WTC11 (cell line): Measurements from ENCODE around the gene SDHA. TPM values are rescaled to one million over a fixed set of nuclear protein-coding genes. Genes with fewer than 3 reads are reported as not detected.

Experiments used
- ATAC-seq: fragments of 200-7000 bp; cut with Tn5 transposase; 2 replicates; pipeline ENCODE4 v1.10.0; 2021; ENCODE audit warnings: mild to moderate bottlenecking, moderate library complexity
- CTCF ChIA-PET: fragments of 300-600 bp; sonication (Branson Sonifier 250); formaldehyde crosslinking; loops from one replicate; lab custom pipeline; 2021; ENCODE audit warnings: antibody characterized with exemption; lab: Charles Lee
- POLR2A ChIA-PET: fragments of 350-600 bp; sonication (Branson Sonifier 250); formaldehyde crosslinking; loops from one replicate; lab custom pipeline; 2021; ENCODE audit warnings: antibody characterized with exemption; lab: Charles Lee
- DNase-seq: peaks from one replicate; pipeline ENCODE4 v3.0.0; 2021; ENCODE audit warnings: low spot score
- H3K27ac Mint-ChIP-seq: 2 replicates; pipeline ENCODE4 v1.8.0; 2021; ENCODE audit warnings: mixed read lengths
- H3K27me3 Mint-ChIP-seq: 2 replicates; pipeline ENCODE4 v1.8.0; 2021; ENCODE audit warnings: low read depth, mild to moderate bottlenecking, moderate library complexity, mixed read lengths
- H3K36me3 Mint-ChIP-seq: 2 replicates; pipeline ENCODE4 v1.8.0; 2021; ENCODE audit warnings: mixed read lengths
- H3K4me1 Mint-ChIP-seq: 2 replicates; pipeline ENCODE4 v1.8.0; 2022; ENCODE audit warnings: mixed read lengths
- H3K4me3 Mint-ChIP-seq: 2 replicates; pipeline ENCODE4 v1.8.0; 2021; ENCODE audit warnings: mild to moderate bottlenecking, moderate library complexity, mixed read lengths
- H3K9me3 Mint-ChIP-seq: 2 replicates; pipeline ENCODE4 v1.8.0; 2021; ENCODE audit warnings: mixed read lengths
- ATF1 ChIP-seq: sonication (generic); formaldehyde crosslinking; IDR thresholded peaks from 2 replicates; pipeline ENCODE4 v1.8.1; 2023; ENCODE audit warnings: mild to moderate bottlenecking, moderate library complexity, missing genetic modification reagents
- EMX1 ChIP-seq: fragments of 250-450 bp; sonication (Bioruptor Pico); IDR thresholded peaks from 2 replicates; pipeline ENCODE4 v1.8.0; 2021; ENCODE audit warnings: mild to moderate bottlenecking
- ESRRA ChIP-seq: sonication (generic); formaldehyde crosslinking; IDR thresholded peaks from 2 replicates; pipeline ENCODE4 v1.8.1; 2022; ENCODE audit warnings: mild to moderate bottlenecking, missing genetic modification reagents, borderline replicate concordance
- ETV6 ChIP-seq: sonication (generic); formaldehyde crosslinking; IDR thresholded peaks from 2 replicates; pipeline ENCODE4 v1.8.1; 2022; ENCODE audit warnings: mild to moderate bottlenecking, missing genetic modification reagents
- FOXJ3 ChIP-seq: sonication (generic); formaldehyde crosslinking; IDR thresholded peaks from 2 replicates; pipeline ENCODE4 v1.9.0; 2021; ENCODE audit warnings: missing genetic modification reagents, mild to moderate bottlenecking, borderline replicate concordance
- GABPB1 ChIP-seq: sonication (generic); formaldehyde crosslinking; IDR thresholded peaks from 2 replicates; pipeline ENCODE4 v1.8.1; 2023; ENCODE audit warnings: mild to moderate bottlenecking, missing genetic modification reagents
- GTF2I ChIP-seq: fragments of 250-450 bp; sonication (Bioruptor Pico); conservative IDR thresholded peaks from 2 replicates; pipeline ENCODE4 v1.4.0; 2021; ENCODE audit warnings: mild to moderate bottlenecking
- HMGA2 ChIP-seq: fragments of 250-450 bp; sonication (Bioruptor Pico); IDR thresholded peaks from 2 replicates; pipeline ENCODE4 v1.4.0; 2021; ENCODE audit warnings: mild to moderate bottlenecking, moderate library complexity
- KAT7 ChIP-seq: sonication (generic); formaldehyde crosslinking; IDR thresholded peaks from 2 replicates; pipeline ENCODE4 v1.8.1; 2023; ENCODE audit warnings: missing genetic modification reagents, mild to moderate bottlenecking, borderline replicate concordance
- MYBL2 ChIP-seq: sonication (generic); formaldehyde crosslinking; IDR thresholded peaks from 2 replicates; pipeline ENCODE4 v1.8.1; 2023; ENCODE audit warnings: mild to moderate bottlenecking, moderate library complexity, missing genetic modification reagents
- NR1H2 ChIP-seq: sonication (generic); formaldehyde crosslinking; IDR thresholded peaks from 2 replicates; pipeline ENCODE4 v1.9.0; 2021; ENCODE audit warnings: mild to moderate bottlenecking, moderate library complexity, missing genetic modification reagents
- PRRX2 ChIP-seq: fragments of 250-450 bp; sonication (Bioruptor Pico); IDR thresholded peaks from 2 replicates; pipeline ENCODE4 v1.8.0; 2021; ENCODE audit warnings: mild to moderate bottlenecking
- SMAD4 ChIP-seq: sonication (generic); formaldehyde crosslinking; IDR thresholded peaks from 2 replicates; pipeline ENCODE4 v1.8.0; 2022; ENCODE audit warnings: mild to moderate bottlenecking, missing genetic modification reagents
- TCF7 ChIP-seq: sonication (generic); formaldehyde crosslinking; IDR thresholded peaks from 2 replicates; pipeline ENCODE4 v1.8.0; 2022; ENCODE audit warnings: mild to moderate bottlenecking, low read depth, missing genetic modification reagents, moderate library complexity
- TEAD1 ChIP-seq: sonication (generic); formaldehyde crosslinking; IDR thresholded peaks from 2 replicates; pipeline ENCODE4 v1.8.0; 2022; ENCODE audit warnings: mild to moderate bottlenecking, missing genetic modification reagents
- total RNA-seq: library from RNA; stranded (reverse); gene quantifications from 3 replicates; pipeline ENCODE4 v1.2.3, GENCODE V29; 2021
- TF ChIP-seq, protein P1 (sequence below): sonication (generic); formaldehyde crosslinking; IDR thresholded peaks from 2 replicates; pipeline ENCODE4 v1.8.1; 2022; ENCODE audit warnings: missing genetic modification reagents, borderline replicate concordance
- TF ChIP-seq, protein P2 (sequence below): fragments of 250-450 bp; sonication (Bioruptor Pico); IDR thresholded peaks from 2 replicates; pipeline ENCODE4 v1.9.0; 2021; ENCODE audit warnings: mild to moderate bottlenecking
- TF ChIP-seq, protein P3 (sequence below): sonication (generic); formaldehyde crosslinking; IDR thresholded peaks from 2 replicates; pipeline ENCODE4 v1.8.1; 2023; ENCODE audit warnings: mild to moderate bottlenecking, missing genetic modification reagents, moderate library complexity
- TF ChIP-seq, protein P4 (sequence below): sonication (generic); formaldehyde crosslinking; IDR thresholded peaks from 2 replicates; pipeline ENCODE4 v1.8.0; 2022; ENCODE audit warnings: mild to moderate bottlenecking, missing genetic modification reagents
- TF ChIP-seq, protein P5 (sequence below): sonication (generic); formaldehyde crosslinking; IDR thresholded peaks from 2 replicates; pipeline ENCODE4 v1.8.1; 2022; ENCODE audit warnings: mild to moderate bottlenecking, missing genetic modification reagents, moderate library complexity, borderline replicate concordance
- TF ChIP-seq, protein P6 (sequence below): fragments of 250-450 bp; sonication (Bioruptor Pico); conservative IDR thresholded peaks from 2 replicates; pipeline ENCODE4 v1.9.0; 2021; ENCODE audit warnings: mild to moderate bottlenecking
- TF ChIP-seq, protein P7 (sequence below): fragments of 250-450 bp; sonication (Bioruptor Pico); IDR thresholded peaks from 2 replicates; pipeline ENCODE4 v1.9.0; 2021; ENCODE audit warnings: mild to moderate bottlenecking

Gene SDHA
- total RNA-seq, 1 experiment from 2014 or later, result 145 TPM

DNA sequence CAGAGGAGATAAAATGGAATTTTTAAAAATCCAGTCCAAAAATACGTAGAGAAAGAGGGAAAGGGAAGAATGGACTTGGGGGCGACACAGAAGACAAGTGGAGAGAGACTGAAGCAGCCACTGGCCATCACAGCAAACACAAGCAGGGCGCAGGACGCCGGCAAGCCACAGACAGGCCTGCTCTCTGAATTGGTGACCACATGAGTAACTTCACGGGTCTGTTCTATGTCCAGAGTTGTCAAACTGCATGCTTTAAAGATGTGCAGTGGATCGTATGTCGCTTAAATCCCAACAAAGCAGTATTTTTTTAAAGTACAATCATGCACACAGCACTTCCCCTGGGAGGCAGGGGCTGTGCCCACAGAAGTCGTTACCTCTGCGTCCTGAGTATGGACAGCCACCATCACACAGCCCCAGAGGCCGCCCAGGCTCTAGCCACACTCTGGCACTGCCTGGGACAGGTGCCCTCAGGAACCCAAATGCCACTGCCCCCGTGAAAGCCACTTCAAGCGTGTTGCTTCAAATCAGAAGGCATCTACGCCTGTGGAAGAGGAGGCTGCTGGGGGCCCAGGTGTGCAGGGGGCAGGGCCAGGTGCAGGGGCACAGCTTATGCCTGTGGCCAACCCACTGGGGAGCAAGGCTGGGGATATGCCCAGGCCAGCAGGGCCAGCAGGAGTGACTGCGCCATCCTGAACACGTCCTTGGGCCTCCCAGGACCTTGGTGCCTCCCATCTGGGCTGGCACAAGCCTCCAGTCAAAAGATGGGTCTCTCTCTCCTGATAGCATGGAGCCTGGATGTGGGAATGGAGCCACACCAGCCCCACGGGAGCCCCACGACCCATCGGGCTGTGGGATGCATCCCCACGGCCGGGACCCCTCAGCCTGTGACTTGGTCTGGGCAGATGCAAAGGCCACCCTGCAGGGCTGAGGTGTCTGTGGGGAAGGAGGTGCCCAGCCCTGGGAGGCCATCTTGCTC lies 32.7 kb upstream of the SDHA start (continued):
- TF ChIP-seq, protein P1, sequence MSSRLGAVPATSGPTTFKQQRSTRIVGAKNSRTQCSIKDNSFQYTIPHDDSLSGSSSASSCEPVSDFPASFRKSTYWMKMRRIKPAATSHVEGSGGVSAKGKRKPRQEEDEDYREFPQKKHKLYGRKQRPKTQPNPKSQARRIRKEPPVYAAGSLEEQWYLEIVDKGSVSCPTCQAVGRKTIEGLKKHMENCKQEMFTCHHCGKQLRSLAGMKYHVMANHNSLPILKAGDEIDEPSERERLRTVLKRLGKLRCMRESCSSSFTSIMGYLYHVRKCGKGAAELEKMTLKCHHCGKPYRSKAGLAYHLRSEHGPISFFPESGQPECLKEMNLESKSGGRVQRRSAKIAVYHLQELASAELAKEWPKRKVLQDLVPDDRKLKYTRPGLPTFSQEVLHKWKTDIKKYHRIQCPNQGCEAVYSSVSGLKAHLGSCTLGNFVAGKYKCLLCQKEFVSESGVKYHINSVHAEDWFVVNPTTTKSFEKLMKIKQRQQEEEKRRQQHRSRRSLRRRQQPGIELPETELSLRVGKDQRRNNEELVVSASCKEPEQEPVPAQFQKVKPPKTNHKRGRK (CRISPR knock-in tag), result no peak
- TF ChIP-seq EMX1 (CRISPR knock-in tag) (no peak), KAT7 (CRISPR knock-in tag) (no peak), GABPB1 (CRISPR knock-in tag) (no peak), ESRRA (CRISPR knock-in tag) (no peak), HMGA2 (no peak), SMAD4 (CRISPR knock-in tag) (no peak), TEAD1 (CRISPR knock-in tag) (no peak), TCF7 (CRISPR knock-in tag) (no peak)
- TF ChIP-seq, protein P2, sequence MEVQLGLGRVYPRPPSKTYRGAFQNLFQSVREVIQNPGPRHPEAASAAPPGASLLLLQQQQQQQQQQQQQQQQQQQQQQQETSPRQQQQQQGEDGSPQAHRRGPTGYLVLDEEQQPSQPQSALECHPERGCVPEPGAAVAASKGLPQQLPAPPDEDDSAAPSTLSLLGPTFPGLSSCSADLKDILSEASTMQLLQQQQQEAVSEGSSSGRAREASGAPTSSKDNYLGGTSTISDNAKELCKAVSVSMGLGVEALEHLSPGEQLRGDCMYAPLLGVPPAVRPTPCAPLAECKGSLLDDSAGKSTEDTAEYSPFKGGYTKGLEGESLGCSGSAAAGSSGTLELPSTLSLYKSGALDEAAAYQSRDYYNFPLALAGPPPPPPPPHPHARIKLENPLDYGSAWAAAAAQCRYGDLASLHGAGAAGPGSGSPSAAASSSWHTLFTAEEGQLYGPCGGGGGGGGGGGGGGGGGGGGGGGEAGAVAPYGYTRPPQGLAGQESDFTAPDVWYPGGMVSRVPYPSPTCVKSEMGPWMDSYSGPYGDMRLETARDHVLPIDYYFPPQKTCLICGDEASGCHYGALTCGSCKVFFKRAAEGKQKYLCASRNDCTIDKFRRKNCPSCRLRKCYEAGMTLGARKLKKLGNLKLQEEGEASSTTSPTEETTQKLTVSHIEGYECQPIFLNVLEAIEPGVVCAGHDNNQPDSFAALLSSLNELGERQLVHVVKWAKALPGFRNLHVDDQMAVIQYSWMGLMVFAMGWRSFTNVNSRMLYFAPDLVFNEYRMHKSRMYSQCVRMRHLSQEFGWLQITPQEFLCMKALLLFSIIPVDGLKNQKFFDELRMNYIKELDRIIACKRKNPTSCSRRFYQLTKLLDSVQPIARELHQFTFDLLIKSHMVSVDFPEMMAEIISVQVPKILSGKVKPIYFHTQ, result no peak

DNA sequence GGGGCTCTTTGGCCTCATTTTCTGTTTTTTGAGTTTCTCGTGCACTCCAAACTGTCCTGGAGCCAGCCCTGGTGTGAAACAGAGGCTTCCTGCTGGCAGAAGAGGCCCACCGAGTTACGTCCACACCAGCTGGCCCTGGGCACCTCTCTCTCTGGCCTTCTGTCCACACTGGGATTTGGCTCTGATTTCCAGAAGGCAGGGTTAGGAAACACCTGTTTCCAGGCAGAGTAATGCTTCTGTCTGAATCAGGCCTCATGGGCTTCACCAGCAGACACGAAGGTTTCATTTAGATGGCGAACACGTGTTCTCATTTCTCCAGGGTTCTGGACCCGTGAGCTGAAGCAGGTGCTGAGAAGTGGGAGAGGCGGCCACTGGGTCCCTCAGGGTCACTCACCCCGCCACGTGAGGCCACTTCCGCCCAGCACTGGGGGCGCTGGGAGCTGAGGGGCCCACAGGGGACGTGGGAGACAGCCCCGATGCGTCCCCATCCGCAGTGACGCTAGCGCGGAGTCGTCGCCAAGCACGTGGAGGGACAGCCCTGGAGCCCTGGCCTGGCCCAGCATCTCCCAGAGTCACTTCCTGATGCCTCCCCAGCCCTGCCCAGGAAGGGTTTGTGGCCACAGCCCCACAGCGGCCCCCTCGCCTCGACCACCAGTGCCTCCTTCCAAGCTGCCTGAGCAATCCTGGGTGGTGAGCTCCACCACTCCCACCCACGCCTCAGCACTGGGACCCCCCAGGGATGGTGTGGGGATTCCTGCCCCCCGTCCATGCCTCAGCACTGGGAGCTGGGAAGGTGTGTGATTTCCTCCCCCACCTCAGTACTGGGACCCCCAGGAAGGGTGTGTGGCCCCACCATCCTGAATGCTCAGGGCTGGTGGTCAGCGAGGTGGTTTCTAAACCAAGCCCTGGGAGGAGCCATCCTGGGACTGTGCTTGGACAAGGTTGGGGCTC lies 31.8 kb upstream of the SDHA start:
- POLR2A ChIA-PET, result interaction anchor here (0.6 kb wide), 1 partner anchor 323 kb away, joined by 3 read pairs; no protein-coding TSS in a partner anchor
- Mint-ChIP-seq H3K4me1 (peaks cover 8% of the 10 kb centered on the region), H3K27me3 (no peaks in the 10 kb centered on the region; the same call in 1 of the 2 replicates), H3K36me3 (peaks cover 15% of the 10 kb centered on the region), H3K27ac (no peak overlapping the region), H3K4me3 (no peak overlapping the region), H3K9me3 (no peaks in the 10 kb centered on the region)
- CTCF ChIA-PET, result no interaction called here
- DNase-seq (no peak), ATAC-seq (no peak)
- TF ChIP-seq GTF2I (no peak), KAT7 (CRISPR knock-in tag) (no peak), PRRX2 (CRISPR knock-in tag) (no peak), FOXJ3 (CRISPR knock-in tag) (no peak), MYBL2 (CRISPR knock-in tag) (no peak), NR1H2 (no peak), ETV6 (CRISPR knock-in tag) (no peak), ATF1 (CRISPR knock-in tag) (no peak)
- TF ChIP-seq, protein P3, sequence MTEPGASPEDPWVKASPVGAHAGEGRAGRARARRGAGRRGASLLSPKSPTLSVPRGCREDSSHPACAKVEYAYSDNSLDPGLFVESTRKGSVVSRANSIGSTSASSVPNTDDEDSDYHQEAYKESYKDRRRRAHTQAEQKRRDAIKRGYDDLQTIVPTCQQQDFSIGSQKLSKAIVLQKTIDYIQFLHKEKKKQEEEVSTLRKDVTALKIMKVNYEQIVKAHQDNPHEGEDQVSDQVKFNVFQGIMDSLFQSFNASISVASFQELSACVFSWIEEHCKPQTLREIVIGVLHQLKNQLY, result no peak
- TF ChIP-seq, protein P4, sequence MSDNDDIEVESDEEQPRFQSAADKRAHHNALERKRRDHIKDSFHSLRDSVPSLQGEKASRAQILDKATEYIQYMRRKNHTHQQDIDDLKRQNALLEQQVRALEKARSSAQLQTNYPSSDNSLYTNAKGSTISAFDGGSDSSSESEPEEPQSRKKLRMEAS (CRISPR knock-in tag), result no peak
- TF ChIP-seq, protein P5, sequence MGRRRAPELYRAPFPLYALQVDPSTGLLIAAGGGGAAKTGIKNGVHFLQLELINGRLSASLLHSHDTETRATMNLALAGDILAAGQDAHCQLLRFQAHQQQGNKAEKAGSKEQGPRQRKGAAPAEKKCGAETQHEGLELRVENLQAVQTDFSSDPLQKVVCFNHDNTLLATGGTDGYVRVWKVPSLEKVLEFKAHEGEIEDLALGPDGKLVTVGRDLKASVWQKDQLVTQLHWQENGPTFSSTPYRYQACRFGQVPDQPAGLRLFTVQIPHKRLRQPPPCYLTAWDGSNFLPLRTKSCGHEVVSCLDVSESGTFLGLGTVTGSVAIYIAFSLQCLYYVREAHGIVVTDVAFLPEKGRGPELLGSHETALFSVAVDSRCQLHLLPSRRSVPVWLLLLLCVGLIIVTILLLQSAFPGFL (CRISPR knock-in tag), result no peak
- TF ChIP-seq, protein P6, sequence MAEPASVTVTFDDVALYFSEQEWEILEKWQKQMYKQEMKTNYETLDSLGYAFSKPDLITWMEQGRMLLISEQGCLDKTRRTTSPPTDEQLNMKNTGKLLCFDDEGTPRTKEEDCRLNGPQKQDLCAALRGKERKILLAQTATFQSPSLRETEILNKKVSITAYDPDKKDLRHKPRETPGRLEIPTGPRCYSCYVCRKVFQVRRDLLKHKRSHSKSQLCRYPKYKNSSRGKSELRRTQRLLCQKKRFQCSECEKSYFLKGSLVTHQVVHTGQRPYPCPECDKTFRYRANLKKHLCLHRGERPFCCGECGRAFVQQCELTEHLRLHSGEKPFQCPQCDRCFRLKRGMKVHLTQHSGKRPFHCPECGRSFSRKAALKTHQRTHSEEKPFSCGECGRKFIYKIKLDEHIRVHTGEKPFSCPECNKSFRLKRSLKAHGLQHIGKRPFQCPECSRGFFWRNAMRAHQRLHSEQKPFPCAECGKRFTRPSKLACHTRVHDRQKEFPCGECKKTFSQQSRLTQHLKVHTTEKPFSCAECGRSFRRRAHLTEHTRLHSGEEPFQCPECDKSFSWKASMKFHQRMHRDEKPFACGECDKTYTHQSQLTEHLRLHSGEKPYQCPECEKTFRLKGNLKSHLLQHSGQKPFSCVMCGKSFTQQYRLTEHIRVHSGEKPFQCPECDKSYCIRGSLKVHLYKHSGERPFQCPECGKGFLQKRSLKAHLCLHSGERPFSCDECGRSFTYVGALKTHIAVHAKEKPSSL (CRISPR knock-in tag), result no peak
- TF ChIP-seq, protein P7, sequence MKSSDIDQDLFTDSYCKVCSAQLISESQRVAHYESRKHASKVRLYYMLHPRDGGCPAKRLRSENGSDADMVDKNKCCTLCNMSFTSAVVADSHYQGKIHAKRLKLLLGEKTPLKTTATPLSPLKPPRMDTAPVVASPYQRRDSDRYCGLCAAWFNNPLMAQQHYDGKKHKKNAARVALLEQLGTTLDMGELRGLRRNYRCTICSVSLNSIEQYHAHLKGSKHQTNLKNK (CRISPR knock-in tag), result no peak
- TF ChIP-seq, protein P1 (CRISPR knock-in tag), result no peak
